Urothelium cell line (cell line): ENCODE results near the gene NUDCD3.
A peak's percentile ranks its signal among the peaks of the same experiment; 100 is the strongest.
"Not testable (repeated sequence)": the region's sequence is repeated elsewhere in the genome, so short reads cannot be mapped to it uniquely, and the experiment has no call there.

ENCODE experiments used
- DNase-seq: peaks from one replicate; pipeline ENCODE4 v3.0.0; 2011; ENCODE audit warnings: low spot score, mixed read lengths
- FAIRE-seq: peaks from 2 replicates; lab custom pipeline; 2011; peaks lifted over from hg19 to GRCh38; lab: Jason Lieb, UNC

The NUDCD3 gene

DNA sequence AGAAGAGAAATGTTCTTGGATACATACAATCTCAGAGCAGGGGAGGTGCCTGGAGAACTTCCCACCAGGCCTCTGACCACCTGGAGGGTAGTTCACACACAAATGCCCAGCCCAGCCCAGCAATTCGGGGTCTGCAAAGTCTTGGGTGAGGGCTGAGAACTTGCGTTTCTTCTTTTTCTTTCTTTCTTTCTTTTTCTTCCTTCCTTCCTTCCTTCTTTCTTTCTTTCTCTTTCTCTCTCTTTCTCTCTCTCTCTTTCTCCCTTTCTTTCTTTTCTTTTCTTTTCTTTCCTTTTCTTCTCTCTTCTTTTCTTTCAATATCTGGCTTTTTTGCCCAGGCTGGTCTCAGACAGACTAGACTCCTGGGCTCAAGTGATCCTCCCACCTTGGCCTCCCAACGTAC is 28.3 kb upstream of the NUDCD3 start:
- no peak for FAIRE-seq
- DNase-seq = no peak

DNA sequence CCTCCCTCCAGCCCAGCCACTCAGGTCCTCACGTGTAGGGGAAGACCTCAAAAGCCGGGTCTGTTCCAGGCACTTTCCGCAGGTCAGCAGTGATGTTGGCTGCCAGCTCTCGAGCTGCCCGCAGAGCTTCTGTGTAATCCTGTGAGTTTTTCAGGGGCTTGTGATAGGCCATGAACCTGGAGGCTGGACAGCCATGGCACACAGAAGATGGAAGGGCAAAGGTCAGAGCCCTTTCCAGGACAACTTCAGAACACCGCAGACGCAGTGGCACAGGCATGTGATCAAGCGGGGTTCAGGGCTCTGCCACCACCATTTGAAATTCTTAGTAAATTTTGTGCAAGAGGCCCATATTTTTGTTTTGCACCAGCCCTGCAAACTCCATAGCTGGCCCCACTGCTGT is 26.7 kb upstream of the NUDCD3 start:
- FAIRE-seq (no peak), DNase-seq (no peak)

DNA sequence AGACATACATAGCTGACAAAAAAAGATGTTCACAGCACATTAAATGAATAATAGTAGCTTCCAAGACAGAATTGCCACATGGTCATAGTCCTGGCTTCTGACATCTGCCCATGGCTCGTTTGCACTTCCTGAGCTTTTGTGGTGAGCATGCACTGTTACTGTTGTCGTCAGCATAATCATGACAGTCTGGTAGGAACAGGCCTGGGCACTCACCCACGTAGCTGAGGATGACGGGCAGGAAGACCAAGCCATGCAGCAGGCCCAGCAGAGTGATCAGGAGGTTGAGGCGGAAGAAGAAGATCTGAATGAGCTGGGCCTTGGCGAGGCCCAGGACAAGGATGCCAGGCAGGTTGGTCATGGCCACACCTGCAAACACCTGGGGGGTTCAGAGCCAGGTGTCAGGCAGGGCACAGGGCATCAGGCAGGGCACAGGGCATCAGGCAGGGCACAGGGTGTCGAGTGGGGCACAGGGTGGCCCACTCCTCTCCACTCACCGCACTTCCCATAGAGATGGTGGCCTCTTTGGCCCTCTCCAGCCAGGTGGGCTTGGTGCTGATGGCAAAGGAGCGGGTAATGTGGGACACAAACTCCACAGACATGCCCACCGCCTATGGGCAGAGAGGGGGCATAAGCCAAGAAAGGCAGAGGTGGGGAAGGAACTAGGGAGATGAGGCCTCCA is 25.3 kb upstream of the NUDCD3 start:
- FAIRE-seq (peak; percentile 78), DNase-seq (no peak)

DNA sequence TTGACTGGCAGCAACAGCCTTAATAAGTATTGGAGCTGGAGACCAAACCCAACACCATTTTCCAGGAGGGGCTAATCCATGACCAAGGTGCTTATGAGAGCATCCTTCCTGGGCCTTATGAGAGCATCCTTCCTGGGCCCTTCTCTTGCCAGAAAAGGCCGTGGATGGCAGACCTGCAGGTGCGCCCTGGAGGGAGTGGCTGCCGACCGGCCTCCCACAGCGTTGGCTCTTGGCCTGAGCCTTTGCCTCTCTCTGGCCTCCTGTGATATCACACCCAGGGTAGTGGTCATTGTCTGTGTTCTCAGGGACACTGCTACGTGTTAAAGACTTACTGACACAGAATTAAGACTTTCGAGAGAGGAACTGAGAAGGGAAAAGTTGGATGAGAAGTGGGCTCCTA is 22.3 kb upstream of the NUDCD3 start:
- no peak for DNase-seq
- FAIRE-seq = no peak

DNA sequence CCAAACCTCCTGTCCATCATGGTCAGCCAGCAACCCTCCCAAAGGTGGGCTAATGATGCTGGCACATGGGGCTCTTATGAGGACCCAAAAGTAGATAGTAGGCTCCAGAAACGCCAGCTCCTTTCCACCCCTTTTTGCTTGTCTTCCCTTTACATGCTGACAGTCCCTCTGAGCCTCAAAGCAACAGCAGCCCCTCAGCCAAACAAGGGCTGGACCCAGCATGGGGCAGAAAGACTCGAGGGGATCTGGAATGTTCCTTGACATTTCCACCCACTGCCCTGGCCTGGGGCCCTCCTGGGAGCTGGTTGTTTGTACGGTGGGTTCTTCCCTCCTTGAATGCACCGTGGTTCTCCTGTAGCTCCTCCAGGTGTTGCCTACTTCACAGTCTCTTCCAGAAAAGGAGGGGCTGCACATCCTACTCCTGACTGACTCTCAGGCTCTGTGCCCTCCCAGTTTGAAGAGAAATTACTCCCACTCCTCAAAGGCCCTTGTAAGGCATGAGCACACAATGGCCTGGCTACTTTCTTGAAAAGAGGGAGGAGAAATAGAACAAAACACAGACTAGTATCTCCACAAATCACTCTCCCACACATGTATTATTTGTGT is 21.5 kb upstream of the NUDCD3 start:
- DNase-seq (no peak), FAIRE-seq (no peak)

DNA sequence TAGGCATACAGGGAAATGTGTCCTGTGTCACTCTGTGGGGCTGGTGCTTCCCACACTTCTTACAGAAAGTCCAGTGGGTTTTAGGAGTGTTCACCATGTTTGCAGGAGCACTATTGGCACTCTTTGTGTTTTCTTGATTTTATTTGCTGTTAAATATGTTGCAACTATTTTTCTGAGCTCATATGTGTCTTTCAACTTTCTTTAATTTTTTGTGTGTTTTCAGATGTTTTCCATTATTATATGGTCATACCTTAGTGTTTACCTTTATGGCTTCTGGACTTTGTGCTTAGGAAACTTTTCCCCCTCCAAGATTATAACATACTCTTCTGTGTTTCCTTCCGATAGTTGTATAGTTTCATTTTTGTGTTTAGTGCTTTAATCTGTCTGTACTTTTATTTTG is 20.8 kb upstream of the NUDCD3 start:
- FAIRE-seq (no peak), DNase-seq (no peak)

DNA sequence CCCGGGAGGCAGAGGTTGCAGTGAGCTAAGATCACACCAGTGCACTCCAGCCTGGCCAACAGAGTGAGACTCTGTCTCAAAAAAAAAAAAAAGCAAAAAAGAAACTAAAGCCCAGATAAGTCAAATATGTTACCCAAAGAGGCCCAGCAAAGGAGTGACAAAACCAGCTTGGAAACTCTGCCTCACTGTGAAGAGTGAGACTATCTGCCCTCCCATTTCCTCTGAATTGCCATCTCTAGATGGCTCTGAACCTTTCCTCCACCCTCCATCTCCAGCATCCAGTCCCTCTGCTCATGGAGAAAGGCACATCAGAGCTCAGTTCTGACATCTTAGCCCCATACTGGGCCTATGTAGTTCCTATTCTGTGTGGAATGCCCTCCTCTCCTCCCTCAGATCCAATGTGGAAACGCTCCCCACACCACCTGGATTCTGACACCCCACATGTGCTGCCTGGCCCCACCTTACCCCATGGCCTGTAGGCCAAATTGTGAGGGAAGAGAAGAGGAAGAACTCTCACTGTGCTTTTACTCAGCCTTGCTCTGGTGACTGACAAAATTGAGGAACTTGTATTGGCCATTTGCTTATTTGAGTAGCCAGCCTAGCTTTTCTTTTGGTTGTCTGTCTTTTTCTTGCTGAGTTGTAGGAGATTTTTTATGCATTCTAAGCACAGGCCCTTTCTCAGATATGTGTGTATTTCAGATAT is 18.0 kb upstream of the NUDCD3 start:
- FAIRE-seq = no peak

DNA sequence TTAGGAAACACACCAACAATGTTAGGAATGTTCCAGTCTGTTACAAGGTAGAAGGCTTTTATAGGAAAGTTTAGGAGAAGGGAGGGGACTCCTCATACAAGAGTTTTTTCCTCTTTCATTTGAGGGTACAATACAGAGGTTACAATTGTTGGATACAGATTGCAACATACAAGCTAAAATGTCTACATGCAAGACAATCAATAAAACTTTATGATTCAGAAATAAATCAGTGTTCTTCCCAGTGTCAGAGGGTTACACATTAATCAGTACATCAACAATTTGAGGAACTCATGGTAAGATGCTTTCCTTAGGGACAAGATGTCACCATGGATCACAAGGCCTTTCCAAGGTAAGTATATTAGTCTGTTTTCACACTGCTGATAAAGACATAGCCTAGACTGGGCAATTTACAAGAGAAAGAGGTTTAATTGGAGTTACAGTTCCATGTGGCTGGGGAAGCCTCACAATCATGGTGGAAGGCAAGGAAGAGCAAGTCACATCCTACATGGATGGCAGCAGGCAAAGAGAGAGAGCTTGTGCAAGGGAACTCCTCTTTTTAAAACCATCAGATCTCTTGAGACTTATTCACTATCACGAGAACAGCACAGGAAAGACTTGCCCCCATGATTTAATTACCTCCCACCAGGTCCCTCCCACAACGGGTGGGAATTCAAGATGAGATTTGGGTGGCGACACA is 16.3 kb upstream of the NUDCD3 start:
- FAIRE-seq = peak; percentile 58
- not testable (repeated sequence) for DNase-seq

More for the DNA sequence above, 18.0 kb upstream of the NUDCD3 start:
- DNase-seq = no peak

DNA sequence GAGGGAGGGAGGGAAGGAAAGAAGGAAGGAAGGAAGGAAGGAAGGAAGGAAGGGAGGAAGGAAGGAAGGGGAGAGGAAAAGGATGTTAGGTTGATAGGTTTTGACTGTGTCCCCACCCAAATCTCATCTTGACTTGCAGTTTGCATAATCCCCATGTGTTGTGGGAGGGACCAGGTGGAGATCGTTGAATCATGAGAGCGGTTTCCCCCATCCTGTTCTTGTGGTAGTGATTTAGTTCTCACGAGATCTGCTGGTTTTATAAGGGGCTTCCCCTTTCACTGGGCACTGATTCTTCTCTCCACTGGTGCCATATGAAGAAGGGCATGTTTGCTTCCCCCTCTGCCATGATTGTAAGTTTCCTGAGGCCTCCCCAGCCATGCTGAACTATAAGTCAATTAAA is 15.1 kb upstream of the NUDCD3 start:
- DNase-seq = no peak
- FAIRE-seq = no peak

DNA sequence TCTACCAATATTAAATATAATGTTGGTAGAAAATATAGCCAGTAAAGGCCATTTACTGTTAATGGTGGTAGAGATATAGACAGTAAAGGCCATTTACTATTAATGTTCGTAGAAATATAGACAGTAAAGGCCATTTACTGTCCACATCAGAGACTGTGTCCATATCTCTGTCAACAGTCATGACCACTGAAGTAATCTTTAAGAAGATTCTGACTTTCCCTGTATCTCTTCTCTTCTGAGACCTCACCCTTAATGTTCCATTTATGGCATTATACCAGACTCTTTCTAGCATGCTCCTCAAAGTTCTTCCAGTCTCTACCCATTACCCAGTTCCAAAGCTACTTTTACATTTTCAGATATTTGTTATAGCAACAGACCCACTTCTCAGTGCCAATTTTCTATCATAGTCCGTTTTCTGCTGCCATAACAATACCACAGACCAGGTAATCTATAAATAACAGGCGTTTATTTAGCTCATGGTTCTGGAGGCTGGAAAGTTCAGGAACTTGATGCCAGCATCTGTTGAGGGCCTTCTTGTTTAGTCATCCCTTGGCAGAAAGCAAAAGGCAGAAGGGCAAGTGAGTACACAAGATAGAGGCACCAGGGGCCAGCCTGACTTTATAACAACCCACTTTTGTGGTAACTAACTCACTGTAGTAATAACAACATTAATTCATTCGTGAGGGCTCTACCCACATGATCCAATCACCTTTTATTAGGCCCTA is 7.9 kb upstream of the NUDCD3 start:
- no peak for FAIRE-seq
- DNase-seq = no peak

DNA sequence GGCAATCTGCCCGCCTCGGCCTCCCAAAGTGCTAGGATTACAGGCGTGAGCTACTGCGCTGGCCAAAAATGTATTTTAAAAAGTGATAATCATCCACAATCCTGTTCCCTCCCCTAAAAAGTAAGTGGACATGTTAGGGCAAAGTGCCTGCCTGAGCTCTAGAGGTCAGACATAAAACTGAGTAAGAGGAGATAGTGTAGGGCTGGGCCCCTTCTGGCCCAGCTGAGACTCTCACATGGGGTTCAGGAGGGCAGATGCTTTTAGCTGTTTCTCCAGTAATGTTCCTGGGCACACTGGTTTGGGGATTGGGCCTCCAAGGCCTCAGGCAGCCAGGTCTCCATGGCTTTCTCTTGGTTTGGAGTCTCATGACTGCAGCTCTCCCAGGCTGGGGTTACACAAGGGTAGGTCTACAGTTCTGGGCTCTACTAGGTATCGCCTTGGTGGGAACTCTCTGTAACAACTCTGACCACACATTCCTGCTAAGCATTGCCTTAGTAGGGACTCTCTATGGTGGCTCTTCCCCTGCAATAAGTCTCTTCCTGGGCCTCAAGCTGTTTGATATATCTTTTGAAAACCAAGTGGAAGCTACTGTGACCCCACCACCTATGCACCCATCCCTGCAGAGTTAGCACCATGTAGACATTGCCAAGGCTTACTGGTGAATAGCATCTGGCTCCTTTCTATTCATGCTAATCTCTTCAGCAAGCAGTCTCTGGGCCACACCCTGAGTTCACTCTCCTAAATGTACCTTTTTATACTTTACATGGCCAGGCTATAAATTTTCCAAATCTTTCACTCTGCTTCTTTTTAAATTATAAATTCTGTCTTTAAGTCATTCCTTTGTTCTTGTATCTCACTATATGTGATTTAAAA is 6.9 kb upstream of the NUDCD3 start:
- DNase-seq = no peak
- no peak for FAIRE-seq

DNA sequence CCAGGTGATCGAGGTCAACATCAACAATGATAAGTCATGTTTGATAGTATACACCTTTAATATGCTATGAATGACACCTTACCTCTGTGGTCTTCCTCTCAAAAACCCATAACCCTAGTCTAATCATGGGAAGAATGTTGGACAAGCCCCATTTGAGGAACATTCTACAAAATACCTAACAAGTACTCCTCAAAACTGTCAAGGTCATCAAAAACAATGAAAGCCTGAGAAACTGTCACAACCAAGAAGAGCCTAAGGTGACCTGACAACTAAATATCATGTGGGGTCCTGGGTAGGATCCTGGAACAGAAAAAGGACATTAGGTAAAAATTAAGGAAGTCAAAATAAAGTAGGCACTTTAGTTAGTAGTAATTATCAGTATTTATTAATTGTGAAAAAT is 5.9 kb upstream of the NUDCD3 start:
- FAIRE-seq (peak; percentile 88), DNase-seq (no peak)

DNA sequence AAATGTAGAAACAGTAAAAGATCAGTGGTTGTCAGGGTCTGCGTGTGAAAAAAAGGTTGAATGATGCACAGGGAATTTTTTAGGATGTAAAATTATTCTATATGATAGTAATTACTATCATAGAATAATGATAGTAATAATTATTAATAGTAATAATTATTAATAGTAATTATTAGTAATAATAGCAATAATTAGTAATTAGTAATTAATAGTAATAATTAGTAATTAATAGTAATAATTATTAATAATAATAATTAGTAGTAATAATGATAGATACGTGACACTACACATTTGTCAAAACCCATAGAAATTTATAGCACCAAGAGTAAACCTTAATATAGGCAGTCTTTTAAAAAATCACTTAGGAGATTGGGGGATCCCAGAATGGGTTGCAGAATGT is 4.5 kb upstream of the NUDCD3 start:
- DNase-seq = no peak
- FAIRE-seq = no peak

DNA sequence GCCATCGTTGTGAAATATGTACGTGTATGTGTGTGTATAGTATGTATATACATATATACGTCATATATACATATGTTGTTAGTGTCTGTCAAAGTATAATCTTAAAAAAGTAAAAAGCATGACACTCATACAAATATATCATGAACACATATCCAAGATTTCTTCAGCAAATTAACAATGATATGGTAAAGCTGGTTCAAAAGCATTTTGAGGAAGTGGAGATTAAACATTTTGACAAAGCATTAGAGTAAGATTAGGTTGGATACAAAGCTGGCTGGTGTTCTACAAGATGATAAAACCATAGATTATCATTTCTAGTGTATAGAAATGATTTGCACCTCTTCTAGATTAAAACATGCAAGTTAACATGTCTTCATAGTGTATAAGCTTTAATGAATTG is 771 bp upstream of the NUDCD3 start:
- DNase-seq (no peak), FAIRE-seq (no peak)

DNA sequence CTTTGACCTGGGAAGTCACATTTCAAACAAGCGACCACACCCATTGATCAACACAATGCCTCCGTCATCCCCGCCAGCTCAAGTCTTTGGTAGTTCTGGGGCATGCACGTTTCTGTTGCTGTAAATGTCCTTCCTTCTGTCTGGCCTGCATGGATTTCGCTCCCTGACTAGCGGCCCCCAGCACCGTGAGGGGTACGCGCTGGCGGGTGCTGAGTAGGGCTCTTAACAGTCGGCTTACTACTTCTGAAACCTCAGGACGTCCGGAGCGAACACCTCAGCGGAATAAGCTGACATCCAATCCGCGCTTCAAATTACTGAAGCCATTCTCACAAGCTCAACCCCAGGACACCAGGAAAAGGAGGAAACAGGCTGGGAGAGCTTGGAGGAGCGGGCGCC is 505 bp downstream of the NUDCD3 start:
- no peak for FAIRE-seq
- no peak for DNase-seq

DNA sequence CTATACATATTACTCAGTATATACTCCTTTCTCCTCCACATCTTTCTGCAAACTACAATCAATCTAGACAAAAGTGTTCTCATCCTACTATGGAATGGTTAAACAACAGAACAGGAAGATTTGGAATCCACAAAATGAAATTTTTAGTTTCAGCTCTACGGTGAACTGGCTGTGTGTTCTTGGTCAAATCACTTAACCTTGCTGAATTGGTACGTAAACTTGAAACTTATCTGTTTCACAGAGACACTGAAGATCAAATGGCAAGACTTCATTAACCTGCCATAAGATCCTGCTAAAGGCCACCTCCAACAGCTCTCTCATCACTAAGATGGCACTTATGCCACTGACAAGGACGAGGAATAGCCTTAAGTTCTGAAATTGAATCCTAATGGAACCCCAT is 1.5 kb downstream of the NUDCD3 start:
- FAIRE-seq = no peak
- DNase-seq = no peak

DNA sequence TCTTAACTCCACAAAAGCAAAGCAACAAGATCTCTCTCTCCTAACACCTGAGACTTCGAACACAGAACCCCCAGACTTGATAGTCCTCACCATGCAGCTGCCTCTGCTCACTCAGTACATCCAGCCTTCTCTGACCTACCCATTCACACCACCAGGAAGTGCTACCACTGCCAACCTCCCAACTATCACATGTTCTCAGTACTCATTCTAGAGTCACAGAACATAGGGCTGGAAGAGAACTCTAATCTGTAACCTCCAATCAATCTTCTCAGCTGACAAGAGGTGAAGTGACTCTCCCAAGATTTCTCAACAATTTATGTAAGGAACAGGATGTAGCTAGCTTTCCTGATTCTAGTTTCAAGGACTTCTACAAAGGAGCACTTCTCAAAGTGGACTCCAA is 3.8 kb downstream of the NUDCD3 start:
- DNase-seq = no peak
- FAIRE-seq = no peak

DNA sequence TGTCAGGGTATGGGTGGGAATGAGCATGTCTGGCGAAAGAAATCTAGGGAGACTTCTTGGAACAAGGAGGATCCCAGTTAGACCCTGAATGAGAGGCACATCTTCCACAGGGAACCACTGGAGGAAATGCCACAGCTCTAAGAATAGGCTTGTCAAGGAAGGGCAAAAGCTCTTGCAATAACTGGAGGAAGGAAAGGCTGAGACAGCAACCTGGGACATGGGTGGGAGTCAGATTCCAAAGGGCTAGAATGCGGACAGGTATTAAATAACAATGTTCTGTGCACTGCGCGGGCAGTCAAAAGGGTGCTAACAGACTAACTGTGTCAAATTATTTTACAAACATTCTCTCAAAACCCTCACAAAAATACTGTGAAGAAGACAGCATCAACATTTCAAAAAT is 4.5 kb downstream of the NUDCD3 start:
- FAIRE-seq = no peak
- no peak for DNase-seq

DNA sequence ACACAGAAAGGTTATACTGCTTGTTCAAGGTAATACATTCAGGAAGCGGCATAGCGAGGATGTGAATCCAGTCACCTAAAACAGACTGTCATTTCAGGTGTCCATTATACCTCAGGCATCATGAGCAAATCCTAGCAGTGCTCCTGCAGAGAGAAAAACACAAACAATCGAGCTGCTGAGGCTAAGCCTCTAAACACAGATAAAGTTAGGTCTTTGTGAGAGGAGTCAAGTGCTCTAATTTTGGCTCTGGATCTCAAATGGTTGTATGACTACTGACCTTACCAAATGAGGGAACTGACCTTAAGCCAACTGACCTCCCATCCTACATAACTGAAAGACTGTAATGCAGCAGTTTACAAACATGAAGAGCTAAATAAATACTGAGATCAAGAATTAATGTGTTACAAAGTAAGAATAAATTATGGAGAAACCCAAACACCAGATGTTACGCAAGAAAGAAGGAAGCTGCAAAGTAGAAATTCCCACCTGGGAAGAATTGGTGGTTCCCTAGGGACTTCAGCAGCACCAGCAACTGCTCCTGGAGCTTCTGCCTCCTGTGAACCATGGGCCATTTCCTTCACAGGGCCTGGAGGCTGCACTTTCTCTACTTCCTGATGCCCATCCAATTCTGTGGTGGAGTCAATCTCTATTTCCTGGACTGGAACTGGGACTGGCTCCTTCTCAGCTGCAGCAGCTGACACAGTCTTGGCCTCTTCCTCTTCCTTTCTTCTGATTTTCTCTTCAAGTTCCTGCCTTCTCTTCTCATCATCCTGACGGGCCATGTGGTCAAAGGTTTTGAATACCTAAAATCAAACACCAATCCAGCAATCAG is 5.8 kb downstream of the NUDCD3 start:
- DNase-seq = no peak
- no peak for FAIRE-seq
